GM18907 (cell line): ENCODE measurements around the gene RNU1-2.
A peak's percentile ranks its signal among the peaks of the same experiment; 100 is the strongest.
"Not testable (repeated sequence)": the region's sequence is repeated elsewhere in the genome, so short reads cannot be mapped to it uniquely, and the experiment has no call there.

ENCODE experiments used
- ATAC-seq: cut with Tn5 transposase; IDR thresholded peaks from one replicate; pipeline ENCODE4 v1.9.1; 2021; ENCODE audit warnings: mild to moderate bottlenecking, moderate library complexity; ENCODE audit not compliant: unreplicated experiment

The RNU1-2 gene

GRCh38 chr1:16907870-16908758, 12.3 kb downstream of the RNU1-2 start:
- no peak for ATAC-seq

GRCh38 chr1:16911851-16912721, 16.3 kb downstream of the RNU1-2 start:
- not testable (repeated sequence) for ATAC-seq

GRCh38 chr1:16912742-16913141, 17.0 kb downstream of the RNU1-2 start:
- not testable (repeated sequence) for ATAC-seq

- no peak for ATAC-seq
Observed at GRCh38 chr1:16913181-16913832, 17.5 kb downstream of the RNU1-2 start.

- ATAC-seq = peak; percentile 77
Observed at GRCh38 chr1:16913833-16914662, 18.3 kb downstream of the RNU1-2 start.

- ATAC-seq = not testable (repeated sequence)
Observed at GRCh38 chr1:16914928-16915626, 19.3 kb downstream of the RNU1-2 start.

GRCh38 chr1:16915627-16915973, 19.8 kb downstream of the RNU1-2 start:
- no peak for ATAC-seq

GRCh38 chr1:16916036-16916880, 20.5 kb downstream of the RNU1-2 start:
- ATAC-seq = not testable (repeated sequence)

- no peak for ATAC-seq
Observed at GRCh38 chr1:16918371-16918770, 22.6 kb downstream of the RNU1-2 start.

- not testable (repeated sequence) for ATAC-seq
Observed at GRCh38 chr1:16918936-16919665, 23.3 kb downstream of the RNU1-2 start.

- no peak for ATAC-seq
Observed at GRCh38 chr1:16920951-16921350, 25.2 kb downstream of the RNU1-2 start.

- ATAC-seq = no peak
Observed at GRCh38 chr1:16921391-16922185, 25.8 kb downstream of the RNU1-2 start, which contains the start of gene CROCC. Gene CROCC, plus strand, starts transcription at chr1:16921931. Its CDS starts 88 bp downstream, at chr1:16922019.

GRCh38 chr1:16922466-16922865, 26.7 kb downstream of the RNU1-2 start:
- no peak for ATAC-seq

- no peak for ATAC-seq
Observed at GRCh38 chr1:16922885-16923431, 27.2 kb downstream of the RNU1-2 start.

GRCh38 chr1:16924216-16924918, 28.6 kb downstream of the RNU1-2 start:
- no peak for ATAC-seq

GRCh38 chr1:16924919-16925477, 29.2 kb downstream of the RNU1-2 start:
- no peak for ATAC-seq
